CD1c-positive myeloid dendritic cell (primary cell): ENCODE data around the gene IFNW1.
"Not testable (repeated sequence)": the region's sequence is repeated elsewhere in the genome, so short reads cannot be mapped to it uniquely, and the experiment has no call there.

Source experiments
- DNase-seq: peaks from one replicate; pipeline ENCODE4 v3.0.0-alpha.2; 2016; ENCODE audit errors: extremely low spot score

The IFNW1 gene

GRCh38 chr9:21141427-21141882, at the start of gene IFNW1:
Gene IFNW1, minus strand, starts transcription at chr9:21141832. Its CDS starts 262 bp downstream, at chr9:21141570.
- DNase-seq = no peak

DNA sequence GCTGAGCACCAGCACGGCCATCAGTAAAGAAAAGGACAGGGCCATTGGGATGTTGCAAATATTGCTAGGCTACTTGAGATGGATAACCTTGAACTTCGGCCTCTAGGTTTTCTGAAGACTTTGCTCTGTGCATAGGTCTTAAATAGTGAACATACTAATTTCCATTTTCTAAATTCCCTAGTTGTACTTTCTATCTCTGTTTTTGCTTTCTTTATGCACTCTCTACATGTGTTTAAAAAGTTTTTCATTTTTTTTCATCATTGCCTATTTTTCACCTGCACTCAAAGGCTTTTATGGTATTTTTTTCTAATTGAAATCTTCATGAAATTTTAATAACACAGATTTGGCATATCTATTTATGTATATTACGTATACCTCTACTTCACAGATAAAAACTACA, 45.9 kb upstream of the IFNW1 start, which contains the start of gene IFNA4:
IFNA4 (minus strand) TSS at position 101 of the 400 bp plus-strand sequence; CDS start at position 45, 56 bp downstream.
- not testable (repeated sequence) for DNase-seq

DNA sequence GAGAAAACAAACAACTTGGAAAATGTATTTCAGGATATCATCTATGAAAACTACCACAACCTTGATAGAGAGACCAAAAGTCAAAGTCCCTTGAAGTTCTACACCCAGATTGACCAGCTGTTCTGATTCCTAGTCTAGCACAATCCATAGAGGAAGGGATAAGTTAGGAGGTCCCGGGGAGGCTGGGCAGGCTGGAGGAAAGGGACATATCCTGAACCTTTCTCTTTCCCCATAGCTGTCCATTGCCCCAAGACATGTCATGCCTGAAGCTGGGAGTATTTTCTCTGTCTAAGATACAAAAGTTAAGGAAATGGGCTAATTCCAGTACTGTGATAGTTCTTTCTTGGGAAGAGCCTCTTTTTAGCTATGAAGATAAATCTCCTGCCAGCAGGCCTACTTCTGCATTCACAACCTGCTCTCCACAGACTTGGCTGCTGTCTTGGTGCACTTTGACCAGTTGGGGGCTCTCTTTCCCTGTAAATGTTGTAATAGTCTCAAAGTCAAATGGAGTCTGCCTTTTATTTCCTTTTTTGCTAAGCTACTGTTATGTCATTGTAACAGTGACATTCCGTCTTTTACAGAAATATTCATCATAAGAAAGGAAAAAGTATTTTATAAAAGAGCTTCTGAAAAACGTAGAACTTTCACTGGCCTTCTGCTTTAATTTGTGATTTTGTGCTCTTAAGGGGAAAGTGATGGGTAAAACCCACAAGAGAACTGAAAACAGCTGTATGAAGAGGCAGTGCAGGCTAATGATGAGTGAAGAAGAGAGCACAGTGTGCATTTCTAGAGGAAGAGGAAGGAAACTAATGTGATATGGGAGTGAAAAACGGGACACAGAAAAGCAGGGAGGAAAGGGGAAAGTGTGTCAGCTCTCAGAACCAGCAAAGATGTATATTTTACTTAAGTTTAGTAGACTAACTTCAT, 41.4 kb upstream of the IFNW1 start:
- peak; percentile 61 for DNase-seq

DNA sequence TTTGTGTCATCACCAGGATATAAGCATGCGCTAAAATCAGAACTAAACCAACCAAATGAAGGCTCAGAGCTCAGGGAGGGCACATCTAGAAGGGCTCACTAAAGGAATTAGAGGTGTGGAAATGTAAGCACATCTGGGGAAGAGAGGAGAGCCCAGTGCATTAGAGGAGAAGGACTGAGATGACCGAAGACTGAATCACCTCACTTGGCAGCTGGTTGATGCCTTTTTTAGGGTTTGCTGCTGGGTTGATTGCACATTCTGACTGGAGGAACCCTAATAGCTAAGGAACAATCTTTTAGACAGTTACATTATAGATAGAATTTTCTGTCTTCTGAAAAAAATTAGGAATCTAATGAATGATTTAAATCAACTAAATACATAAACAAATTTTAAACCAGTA, 33.0 kb upstream of the IFNW1 start:
- no peak for DNase-seq

GRCh38 chr9:21172156-21172555, 30.5 kb upstream of the IFNW1 start:
- no peak for DNase-seq

DNA sequence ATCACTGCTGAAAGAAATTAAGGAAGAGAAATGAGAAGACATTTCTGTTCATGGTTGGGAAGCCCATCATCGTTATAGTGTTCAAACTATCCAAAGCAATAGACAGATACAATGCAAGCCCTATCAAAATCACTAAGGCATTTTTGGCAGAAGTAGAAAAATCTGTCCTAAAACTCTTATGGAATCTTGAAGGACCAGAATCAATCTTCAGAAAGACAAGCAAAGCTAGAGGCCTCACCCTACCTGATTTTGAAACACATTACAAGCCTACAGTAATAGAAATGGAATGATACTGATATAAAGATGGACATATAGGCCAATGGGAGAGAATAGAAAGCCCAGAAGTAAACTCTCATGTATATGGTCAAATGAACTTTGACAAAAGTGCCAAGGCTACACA, 29.7 kb upstream of the IFNW1 start:
- DNase-seq = no peak

DNA sequence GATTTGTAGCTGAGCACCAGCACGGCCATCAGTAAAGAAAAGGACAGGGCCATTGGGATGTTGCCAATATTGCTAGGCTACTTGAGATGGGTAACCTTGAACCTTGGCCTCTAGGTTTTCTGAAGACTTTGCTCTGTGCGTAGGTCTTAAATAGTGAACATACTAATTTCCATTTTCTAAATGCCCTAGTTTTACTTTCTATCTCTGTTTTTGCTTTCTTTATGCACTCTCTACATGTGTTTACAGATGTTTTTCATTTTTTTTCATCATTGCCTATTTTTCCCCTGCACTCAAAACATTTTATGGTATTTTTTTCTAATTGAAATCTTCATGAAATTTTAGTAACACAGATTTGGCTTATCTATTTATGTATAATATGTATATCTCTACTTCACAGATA, 24.9 kb upstream of the IFNW1 start, which contains the start of gene IFNA21:
IFNA21 (minus strand) TSS at position 101 of the 400 bp plus-strand sequence; CDS start at position 53, 48 bp downstream.
- DNase-seq = not testable (repeated sequence)

- no peak for DNase-seq
Measured at GRCh38 chr9:21165516-21165915, 23.9 kb upstream of the IFNW1 start.

DNA sequence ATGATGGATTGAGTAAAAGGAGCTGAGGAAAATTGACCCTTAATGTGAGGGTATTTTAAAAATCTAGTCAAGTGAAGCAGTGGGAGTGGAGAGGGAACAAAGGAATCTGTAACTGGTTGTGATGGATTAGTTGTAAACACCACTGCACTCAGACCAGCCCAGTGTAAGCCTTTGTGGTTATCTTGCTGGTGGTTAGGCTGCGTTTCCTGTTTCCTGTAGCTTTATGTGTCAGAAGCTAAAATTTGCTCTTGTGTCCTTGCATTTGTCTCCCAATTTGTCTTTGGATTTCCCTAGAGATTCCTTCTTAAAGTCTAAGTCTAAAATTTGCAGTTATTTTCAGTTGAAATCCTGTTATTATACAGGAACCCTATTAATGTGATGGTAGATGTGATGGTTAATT, 18.5 kb upstream of the IFNW1 start:
- DNase-seq = peak; percentile 24

DNA sequence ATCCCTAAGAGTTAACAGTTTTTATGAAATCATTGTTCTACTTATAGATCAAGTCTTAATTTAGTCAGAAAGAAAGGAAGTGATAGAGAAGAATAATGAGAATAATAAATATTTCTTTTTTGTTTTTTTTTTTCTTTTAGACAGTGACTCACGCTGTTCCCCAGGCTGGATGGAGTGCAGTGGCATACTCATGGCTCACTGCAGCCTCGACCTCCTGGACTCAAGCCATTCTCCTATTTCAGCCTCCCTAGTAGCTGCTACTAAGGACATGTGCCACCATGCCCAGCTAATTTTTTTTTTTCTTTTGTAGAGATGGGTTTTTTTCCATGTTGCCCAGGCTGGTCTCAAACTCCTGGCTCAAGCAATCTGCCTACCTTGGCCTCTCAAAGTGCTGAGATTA, 13.9 kb upstream of the IFNW1 start:
- DNase-seq = no peak

DNA sequence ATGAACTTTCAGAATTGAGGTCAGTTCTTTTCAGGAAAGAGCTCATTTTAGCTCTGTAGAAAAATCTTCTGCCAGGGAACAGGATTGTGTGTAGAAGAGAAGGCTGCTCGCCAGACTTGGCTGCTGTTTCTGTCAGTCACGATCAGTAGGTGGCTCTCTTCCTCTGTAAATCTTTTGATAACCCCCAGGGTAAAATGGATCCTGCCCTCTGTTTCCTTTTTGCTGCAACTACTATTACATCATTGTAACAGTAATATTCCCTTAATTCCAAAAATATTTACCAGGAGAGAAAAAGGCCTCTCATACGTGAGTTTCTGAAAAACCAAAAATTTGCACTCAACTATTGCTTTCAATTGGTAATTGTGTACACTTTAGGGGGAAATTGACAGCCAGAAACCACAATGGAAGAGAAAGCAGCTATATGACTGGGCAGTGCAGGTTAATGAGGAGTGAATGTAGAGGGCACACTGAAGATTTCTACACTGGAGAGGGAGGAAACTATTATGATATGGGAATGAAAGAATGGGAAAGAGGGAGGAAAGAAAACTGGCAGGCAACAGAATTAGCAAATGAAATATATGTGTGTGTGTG, 12.5 kb upstream of the IFNW1 start:
- DNase-seq = peak; percentile 15

GRCh38 chr9:21153336-21154017, 11.8 kb upstream of the IFNW1 start:
- DNase-seq = peak; percentile 50

DNA sequence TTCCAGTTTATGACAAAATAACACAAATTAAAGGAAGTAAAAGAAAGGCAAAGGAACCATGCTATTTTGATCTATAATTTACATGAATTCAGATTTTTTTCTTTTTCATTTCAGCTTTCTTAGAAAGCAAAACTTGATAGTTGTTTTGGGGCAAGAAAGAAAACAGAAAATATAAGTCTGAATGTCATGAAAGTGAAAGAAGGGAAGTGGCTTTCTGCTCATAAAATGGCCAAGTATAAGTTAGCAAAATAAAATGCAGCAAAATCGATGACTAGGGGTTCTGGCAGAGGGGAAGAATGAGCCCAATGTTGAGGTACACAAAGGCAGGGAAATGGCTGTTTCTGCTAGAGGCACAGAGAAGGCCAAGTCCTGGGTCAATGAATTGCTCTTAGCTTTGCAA, 3.0 kb upstream of the IFNW1 start:
- no peak for DNase-seq

DNA sequence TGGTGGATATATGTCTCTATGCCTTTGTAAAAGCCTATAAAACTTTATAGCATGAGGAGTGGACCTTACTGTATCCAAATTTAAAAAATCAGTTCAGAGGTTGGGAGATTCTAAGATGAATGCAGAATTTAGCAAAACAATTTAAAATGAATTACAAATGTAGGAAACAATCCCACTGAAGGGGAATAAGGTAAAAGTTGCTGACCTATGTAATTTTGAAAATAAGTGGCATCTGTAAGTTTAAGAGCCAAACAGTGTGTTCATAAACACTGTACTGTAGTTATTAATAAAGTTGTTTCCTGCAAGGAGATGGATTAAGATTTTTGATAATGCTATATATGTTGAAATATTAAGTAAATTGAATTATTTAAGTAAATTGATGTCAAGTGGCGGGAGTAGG, 4.6 kb downstream of the IFNW1 start:
- DNase-seq = no peak

DNA sequence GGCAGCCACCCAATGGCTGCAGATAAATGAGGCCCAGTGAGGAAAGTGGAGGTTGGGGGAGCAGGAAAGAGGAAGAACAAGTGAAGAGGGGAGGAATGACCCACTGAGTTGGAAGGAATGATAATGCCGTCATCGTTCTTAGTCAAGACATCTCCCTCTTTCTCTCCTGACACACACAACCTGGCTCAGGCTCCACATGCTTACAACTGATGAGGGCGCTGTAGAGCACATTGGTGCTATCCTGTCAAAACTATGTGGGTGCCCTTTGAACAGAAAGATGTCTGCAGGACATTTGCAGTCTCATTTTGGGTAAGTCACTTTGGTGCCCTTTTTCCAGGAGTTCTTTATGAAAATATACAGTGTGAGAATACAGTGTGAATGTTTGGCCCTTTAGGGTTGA, 5.9 kb downstream of the IFNW1 start:
- DNase-seq = no peak

DNA sequence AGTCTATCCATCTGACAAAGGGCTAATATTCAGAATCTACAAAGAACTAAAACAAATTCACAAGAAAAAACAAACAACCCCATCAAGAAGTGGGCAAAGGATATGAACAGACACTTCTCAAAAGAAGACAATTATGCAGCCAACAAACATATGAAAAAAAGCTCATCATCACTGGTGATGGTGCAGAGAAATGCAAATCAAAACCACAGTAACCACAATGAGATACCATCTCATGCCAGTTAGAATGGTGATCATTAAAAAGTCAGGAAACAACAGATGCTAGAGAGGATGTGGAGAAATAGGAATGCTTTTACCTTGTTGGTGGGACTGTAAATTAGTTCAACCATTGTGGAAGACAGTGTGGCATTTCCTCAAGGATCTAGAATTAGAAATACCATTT, 13.4 kb downstream of the IFNW1 start:
- DNase-seq = not testable (repeated sequence)

DNA sequence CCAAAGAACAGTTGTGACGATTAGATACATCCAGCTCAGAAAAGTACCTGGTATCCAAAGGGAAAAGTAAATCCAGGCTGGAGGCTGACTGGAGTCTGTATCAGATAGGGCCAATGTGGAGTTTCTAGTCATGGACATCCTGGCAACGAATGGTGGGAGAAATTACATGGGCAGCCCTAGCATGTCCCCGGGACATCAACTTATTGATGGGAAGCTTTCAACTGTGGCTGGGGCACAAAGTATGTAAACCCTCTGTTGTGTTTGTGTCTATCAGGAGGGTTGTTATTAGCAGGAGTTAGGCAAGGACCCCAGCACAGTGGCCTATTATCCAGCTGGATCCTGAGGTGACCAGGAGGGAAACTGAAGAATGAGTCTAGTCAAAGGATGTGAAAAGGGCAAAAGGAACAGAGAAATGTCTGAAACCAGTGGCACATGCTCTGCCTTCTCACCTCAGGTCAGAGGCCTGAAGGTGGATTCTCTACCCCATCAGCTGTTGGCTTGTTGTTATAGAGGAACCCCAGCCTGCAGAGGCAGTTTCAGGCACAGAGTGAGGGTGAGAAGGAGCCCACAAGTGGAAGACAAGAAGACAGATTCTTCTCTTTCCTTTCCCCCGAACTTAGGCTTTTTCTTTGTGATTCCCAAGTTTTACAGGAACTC, 19.9 kb downstream of the IFNW1 start:
- DNase-seq = no peak

- no peak for DNase-seq
Measured at GRCh38 chr9:21121079-21121478, 20.6 kb downstream of the IFNW1 start.

- DNase-seq = peak; percentile 61
Measured at GRCh38 chr9:21119093-21119770, 22.4 kb downstream of the IFNW1 start.

- DNase-seq = no peak
Measured at GRCh38 chr9:21114311-21114710, 27.3 kb downstream of the IFNW1 start.
